Testis (tissue), 2 donors: ENCODE results near the gene GTPBP2.

Source experiments
- CTCF ChIP-seq, 3 experiments: fragments of 450-650 bp in 2 of 3; fragments of 200-600 bp in 1 of 3; sonication (generic) in 1 of 3; IDR thresholded peaks; one replicate each; pipeline ENCODE4 v1.5.1; 2016 to 2019; ENCODE audit warnings: antibody characterized with exemption in 3 of 3, mild to moderate bottlenecking in 2 of 3, moderate library complexity in 1 of 3
- POLR2A ChIP-seq: fragments of 450-650 bp; IDR thresholded peaks from one replicate; pipeline ENCODE4 v1.6.1; 2017; ENCODE audit warnings: antibody characterized with exemption, mild to moderate bottlenecking, moderate library complexity

- TF ChIP-seq CTCF (IDR thresholded peaks at IDR 0.05) = no peak
- TF ChIP-seq POLR2A = no peak
These were observed at the start of gene GTPBP2 for GRCh38 chr6:43629104-43629504.
